Neuronal stem cell (in vitro differentiated cells): ENCODE measurements around the gene KLHDC9.

Experiments
- DNase-seq: peaks from one replicate; pipeline ENCODE4 v3.0.0-alpha.2; 2013; ENCODE audit warnings: low spot score
- H2AFZ ChIP-seq: one replicate; pipeline ENCODE4 v1.6.1; 2013; ENCODE audit warnings: mild to moderate bottlenecking, low read length, inconsistent platforms
- H2AK5ac ChIP-seq: 2 replicates; pipeline ENCODE4 v1.6.1; 2013; ENCODE audit warnings: low read depth, mild to moderate bottlenecking, inconsistent platforms, low read length, moderate library complexity, mixed read lengths
- H2BK120ac ChIP-seq: 2 replicates; pipeline ENCODE4 v1.6.1; 2013; ENCODE audit warnings: low read depth, mild to moderate bottlenecking, inconsistent platforms, low read length, moderate library complexity, mixed read lengths
- H2BK12ac ChIP-seq: one replicate; pipeline ENCODE4 v1.6.1; 2013; ENCODE audit warnings: low read length, inconsistent platforms
- H2BK15ac ChIP-seq: 2 replicates; pipeline ENCODE4 v1.6.1; 2013; ENCODE audit warnings: mild to moderate bottlenecking, low read length, inconsistent platforms, mixed read lengths
- H2BK5ac ChIP-seq: one replicate; pipeline ENCODE4 v1.6.1; 2013; ENCODE audit warnings: inconsistent platforms, mild to moderate bottlenecking, low read length, moderate library complexity
- H3K14ac ChIP-seq: one replicate; pipeline ENCODE4 v1.6.1; 2013; ENCODE audit warnings: low read length, inconsistent platforms
- H3K18ac ChIP-seq: 2 replicates; pipeline ENCODE4 v1.6.1; 2013; ENCODE audit warnings: low read length, inconsistent platforms
- H3K23ac ChIP-seq: 2 replicates; pipeline ENCODE4 v1.6.1; 2013; ENCODE audit warnings: low read depth, mild to moderate bottlenecking, mixed read lengths, low read length, inconsistent platforms; ENCODE audit not compliant: poor library complexity
- H3K27ac ChIP-seq: replicated peaks from 3 replicates; pipeline ENCODE4 v1.5.1; 2013; ENCODE audit warnings: low read length, inconsistent platforms
- H3K27me3 ChIP-seq, 3 experiments: 2 replicates each; pipeline ENCODE4 v1.6.1; 2013; ENCODE audit warnings: low read length in 3 of 3, mild to moderate bottlenecking in 2 of 3, inconsistent platforms in 1 of 3, low read depth in 1 of 3, mixed read lengths in 1 of 3, moderate library complexity in 1 of 3; ENCODE audit not compliant: control insufficient read depth in 3 of 3, insufficient read depth in 3 of 3
- H3K36me3 ChIP-seq, 2 donors: replicated peaks in 1 of 2; 2 replicates each; pipeline ENCODE4 v1.6.1; 2013; ENCODE audit warnings: low read length in 2 of 2; ENCODE audit not compliant: control insufficient read depth in 2 of 2, insufficient read depth in 2 of 2
- H3K4ac ChIP-seq: 2 replicates; pipeline ENCODE4 v1.6.1; 2013; ENCODE audit warnings: inconsistent platforms, mild to moderate bottlenecking, low read length, moderate library complexity
- H3K4me1 ChIP-seq, 2 donors: 1 replicate in 1 of 2; 2 replicates in 1 of 2; pipeline ENCODE4 v1.6.1; 2013; ENCODE audit warnings: low read length in 2 of 2, low read depth in 1 of 2; ENCODE audit not compliant: control insufficient read depth in 2 of 2, insufficient read depth in 1 of 2
- H3K4me2 ChIP-seq: one replicate; pipeline ENCODE4 v1.6.1; 2013; ENCODE audit warnings: mild to moderate bottlenecking, low read length, inconsistent platforms; ENCODE audit not compliant: insufficient read depth, poor library complexity, severe bottlenecking
- H3K4me3 ChIP-seq, 2 donors: 2 replicates each; pipeline ENCODE4 v1.5.1; 2013; ENCODE audit warnings: low read length in 2 of 2, mild to moderate bottlenecking in 2 of 2, inconsistent platforms in 1 of 2, moderate library complexity in 1 of 2
- H3K79me1 ChIP-seq: one replicate; pipeline ENCODE4 v1.6.1; 2013; ENCODE audit warnings: low read depth, mild to moderate bottlenecking, inconsistent platforms, low read length, moderate library complexity
- H3K9ac ChIP-seq: one replicate; pipeline ENCODE4 v1.6.1; 2013; ENCODE audit warnings: mild to moderate bottlenecking, low read depth, low read length, inconsistent platforms; ENCODE audit not compliant: poor library complexity
- H3K9me3 ChIP-seq, 2 donors: replicated peaks in 1 of 2; 2 replicates each; pipeline versions ENCODE3 to v1.6.1; 2013; ENCODE audit warnings: low read length in 2 of 2, mild to moderate bottlenecking in 2 of 2, inconsistent platforms in 1 of 2, low read depth in 1 of 2, mixed read lengths in 1 of 2, moderate library complexity in 1 of 2; ENCODE audit not compliant: control insufficient read depth in 2 of 2, insufficient read depth in 1 of 2
- H4K8ac ChIP-seq: one replicate; pipeline ENCODE4 v1.6.1; 2013; ENCODE audit warnings: low read depth, mild to moderate bottlenecking, inconsistent platforms, low read length, moderate library complexity
- H4K91ac ChIP-seq: one replicate; pipeline ENCODE4 v1.6.1; 2013; ENCODE audit warnings: low read length, low read depth, mild to moderate bottlenecking, inconsistent platforms; ENCODE audit not compliant: poor library complexity
- WGBS, 2 donors: extraction: QIAGEN DNeasy Blood & Tissue Kit; methylation state at CpG; one replicate each; pipeline ENCODE4 v1.1.7; 2013; ENCODE audit warnings: missing lambda C conversion rate in 2 of 2, mixed read lengths in 1 of 2; ENCODE audit not compliant: insufficient read length in 2 of 2, insufficient replicate concordance in 1 of 2; ENCODE audit errors: extremely low coverage in 2 of 2; 5-methylcytosine and 5-hydroxymethylcytosine counted together

Gene KLHDC9

DNA sequence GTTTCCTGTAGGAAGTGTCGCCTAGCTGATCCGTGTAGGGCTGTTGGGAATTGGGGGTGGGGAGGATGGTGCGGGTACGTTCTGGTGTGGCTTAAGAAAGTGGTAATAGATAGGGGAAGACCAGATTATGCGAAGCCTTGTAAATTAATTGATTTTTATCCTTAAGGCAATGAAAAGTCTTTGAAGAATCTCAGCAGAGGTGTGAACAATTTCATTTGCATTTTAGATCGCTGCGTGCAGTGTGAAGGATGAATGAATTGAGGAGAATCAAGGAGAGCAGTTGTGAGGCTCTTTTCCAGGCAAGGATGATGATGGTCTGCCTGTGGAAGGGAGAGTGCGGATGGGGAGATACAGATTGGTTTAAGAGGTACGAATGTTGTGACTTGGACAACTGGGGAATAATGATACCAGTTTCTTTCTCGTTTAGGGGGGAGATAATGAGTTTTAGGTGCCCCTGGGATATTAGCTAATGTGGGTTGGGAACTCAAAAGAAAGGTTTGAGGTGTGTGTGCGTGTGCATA, 35.1 kb downstream of the KLHDC9 start:
- Histone ChIP-seq H3K9me3 (no peaks in the 10 kb centered on the region), H2AK5ac (no peak overlapping the region), H2AFZ (peak overlapping the region; percentile 78), H3K9ac (no peak overlapping the region), H3K27ac (peak overlapping the region; percentile 88), H3K27me3 (no peaks in the 10 kb centered on the region), H3K4ac (no peak overlapping the region), H3K36me3 (peaks cover 7 to 23% of the 10 kb centered on the region in 2 donors), H3K14ac (no peak overlapping the region), H2BK15ac (no peak overlapping the region), H2BK120ac (no peak overlapping the region), H3K4me2 (peak overlapping the region; percentile 60), H4K8ac (no peak overlapping the region), H2BK12ac (no peak overlapping the region), H3K18ac (peak overlapping the region; percentile 91), H2BK5ac (peak overlapping the region; percentile 16), H3K4me1 (peaks cover 3 to 15% of the 10 kb centered on the region in 2 donors), H3K23ac (no peak overlapping the region), H4K91ac (no peak overlapping the region), H3K4me3 (peak overlapping the region; percentile 74 to 94), H3K79me1 (peaks cover 3% of the 10 kb centered on the region)
- no CpG with 5 or more reads among the region's 11 CpGs for WGBS, 2 donors
- no peak for DNase-seq

DNA sequence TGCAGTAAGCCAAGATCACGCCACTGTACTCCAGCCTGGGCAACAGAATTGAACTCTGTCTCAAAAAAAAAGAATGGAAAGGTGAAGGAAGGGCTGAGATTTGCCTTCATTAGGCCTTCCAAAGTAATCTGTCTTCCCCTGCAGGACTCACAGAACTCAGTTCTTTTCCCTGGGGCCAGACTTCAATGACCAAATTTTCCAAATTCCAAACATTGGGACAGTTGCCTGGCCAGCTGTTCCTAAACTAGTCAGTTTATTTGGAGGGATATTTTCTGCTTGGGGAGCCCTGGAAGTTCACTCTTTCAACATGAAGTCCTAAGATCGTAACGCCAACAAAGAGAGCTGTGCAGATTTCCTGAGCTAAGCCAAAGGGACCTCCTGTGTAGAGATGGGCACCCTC, 39.7 kb downstream of the KLHDC9 start:
- Histone ChIP-seq H3K36me3 (no peaks in the 10 kb centered on the region), H3K27ac (no peak overlapping the region), H2BK5ac (no peak overlapping the region), H3K79me1 (no peaks in the 10 kb centered on the region), H4K8ac (no peak overlapping the region), H2BK120ac (no peak overlapping the region), H4K91ac (no peak overlapping the region), H3K4me2 (no peak overlapping the region), H2BK12ac (no peak overlapping the region), H3K4ac (no peak overlapping the region), H3K14ac (no peak overlapping the region), H3K27me3 (no peaks in the 10 kb centered on the region), H2BK15ac (no peak overlapping the region), H3K4me3 (no peak overlapping the region), H3K9ac (no peak overlapping the region), H3K23ac (no peak overlapping the region), H3K4me1 (peaks cover 3 to 4% of the 10 kb centered on the region in 2 donors), H2AK5ac (no peak overlapping the region), H2AFZ (no peak overlapping the region), H3K18ac (no peak overlapping the region), H3K9me3 (no peaks in the 10 kb centered on the region)
- no CpG with 5 or more reads among the region's 3 CpGs for WGBS, 2 donors
- no peak for DNase-seq

DNA sequence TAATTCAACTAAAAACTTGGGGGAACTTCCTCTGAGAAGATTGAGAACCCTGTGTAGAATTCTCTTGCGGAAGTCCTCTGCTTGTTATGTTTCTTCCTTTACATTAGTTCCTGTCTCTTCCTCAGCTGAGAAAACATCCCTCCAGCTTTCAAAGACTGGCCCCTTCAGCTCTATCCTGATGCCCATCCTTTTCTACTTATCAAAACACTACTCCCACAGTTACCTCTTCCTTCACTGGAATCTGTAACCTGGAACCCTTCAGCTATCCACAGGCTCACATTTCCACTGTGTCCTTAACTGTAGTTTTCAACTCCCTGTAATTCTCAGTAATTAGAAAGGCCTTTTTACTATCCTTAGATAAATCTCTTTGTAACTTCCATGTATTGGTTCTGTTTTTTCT, 40.3 kb downstream of the KLHDC9 start:
- H2BK5ac ChIP-seq: no peak overlapping the region
- no peaks in the 10 kb centered on the region for H3K36me3 ChIP-seq
- no peak overlapping the region for H2AFZ ChIP-seq
- H3K9ac ChIP-seq: no peak overlapping the region
- no peak overlapping the region for H2BK15ac ChIP-seq
- no peaks in the 10 kb centered on the region for H3K27me3 ChIP-seq
- H3K27ac ChIP-seq: no peak overlapping the region
- no peak overlapping the region for H4K8ac ChIP-seq
- no peak overlapping the region for H3K4me3 ChIP-seq
- no peak overlapping the region for H2BK12ac ChIP-seq
- H4K91ac ChIP-seq: no peak overlapping the region
- no peaks in the 10 kb centered on the region for H3K79me1 ChIP-seq
- H3K18ac ChIP-seq: no peak overlapping the region
- no peak for DNase-seq
- no CpG with 5 or more reads among the region's 1 CpG for WGBS, 2 donors
- H2BK120ac ChIP-seq: no peak overlapping the region
- no peaks in the 10 kb centered on the region for H3K9me3 ChIP-seq
- no peak overlapping the region for H3K4ac ChIP-seq
- H3K14ac ChIP-seq: no peak overlapping the region
- H3K4me2 ChIP-seq: no peak overlapping the region
- H3K4me1 ChIP-seq: peaks cover 2 to 3% of the 10 kb centered on the region in 2 donors
- H3K23ac ChIP-seq: no peak overlapping the region
- no peak overlapping the region for H2AK5ac ChIP-seq

DNA sequence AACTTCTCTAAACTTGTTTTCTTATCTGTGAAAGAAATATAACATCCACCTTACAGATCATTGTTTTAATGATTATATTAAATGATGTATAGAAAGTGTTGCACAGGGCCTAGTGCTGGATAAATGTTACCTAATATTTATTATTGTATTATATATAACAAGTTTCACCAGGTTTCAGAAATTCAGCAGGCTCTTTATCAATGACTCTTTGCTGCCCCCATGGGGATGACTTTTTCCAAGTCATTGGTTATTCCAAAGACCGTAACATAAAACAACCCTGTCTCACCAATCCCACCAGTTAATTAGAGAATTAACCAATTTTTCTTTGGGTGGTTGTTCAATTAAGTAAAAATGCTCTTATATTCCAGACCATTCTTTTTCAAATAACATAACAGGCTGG, 41.6 kb downstream of the KLHDC9 start:
- no CpG with 5 or more reads among the region's 1 CpG for WGBS, 2 donors
- Histone ChIP-seq H4K91ac (no peak overlapping the region), H3K9me3 (no peaks in the 10 kb centered on the region), H3K9ac (no peak overlapping the region), H3K27ac (no peak overlapping the region), H2BK12ac (no peak overlapping the region), H3K14ac (no peak overlapping the region), H3K4me3 (no peak overlapping the region), H3K23ac (no peak overlapping the region), H3K27me3 (no peaks in the 10 kb centered on the region), H3K36me3 (no peaks in the 10 kb centered on the region), H2BK15ac (no peak overlapping the region), H3K79me1 (no peaks in the 10 kb centered on the region), H3K4me2 (no peak overlapping the region), H4K8ac (no peak overlapping the region), H3K4me1 (no peaks in the 10 kb centered on the region), H2BK5ac (no peak overlapping the region), H3K18ac (no peak overlapping the region), H2AFZ (no peak overlapping the region), H2BK120ac (no peak overlapping the region), H2AK5ac (no peak overlapping the region), H3K4ac (no peak overlapping the region)
- no peak for DNase-seq
